Pulmonary artery endothelial cell (primary cell): ENCODE data around the gene SC5D. TPM values are rescaled to one million over a fixed set of nuclear protein-coding genes. Genes with fewer than 3 reads are reported as not detected.

Experiments
- DNase-seq: peaks from one replicate; pipeline ENCODE4 v3.0.0-alpha.2; 2011; ENCODE audit warnings: low read depth, low spot score
- total RNA-seq: library from RNA; depleted of rRNA; stranded (reverse); fragments of >200 nt; gene quantifications from 2 replicates; pipeline ENCODE4 v1.2.3, GENCODE V29; 2014

SC5D gene
- 51.1 and 58.5 TPM in 2 replicates for total RNA-seq

GRCh38 chr11:121292495-121293287, at the start of gene SC5D:
Gene SC5D, plus strand, starts transcription at chr11:121292771. Its CDS starts 10,605 bp downstream, at chr11:121303376.
- peak; percentile 75 for DNase-seq

- no peak for DNase-seq
Observed at GRCh38 chr11:121244884-121245283, 47.7 kb upstream of the SC5D start.

- DNase-seq = no peak
Observed at GRCh38 chr11:121246021-121246768, 46.4 kb upstream of the SC5D start.

- DNase-seq = no peak
Observed at GRCh38 chr11:121246769-121247035, 45.9 kb upstream of the SC5D start.

GRCh38 chr11:121248496-121248895, 44.1 kb upstream of the SC5D start:
- DNase-seq = no peak

- peak; percentile 10 for DNase-seq
Observed at GRCh38 chr11:121249039-121249663, 43.4 kb upstream of the SC5D start.

- no peak for DNase-seq
Observed at GRCh38 chr11:121250843-121251242, 41.7 kb upstream of the SC5D start.

GRCh38 chr11:121253951-121254350, 38.6 kb upstream of the SC5D start:
- no peak for DNase-seq

GRCh38 chr11:121254756-121255155, 37.8 kb upstream of the SC5D start:
- no peak for DNase-seq

GRCh38 chr11:121255473-121256125, 37.0 kb upstream of the SC5D start:
- DNase-seq = no peak

- no peak for DNase-seq
Observed at GRCh38 chr11:121257289-121257688, 35.3 kb upstream of the SC5D start.

GRCh38 chr11:121257976-121258375, 34.6 kb upstream of the SC5D start:
- no peak for DNase-seq

GRCh38 chr11:121265586-121265985, 27.0 kb upstream of the SC5D start:
- no peak for DNase-seq

GRCh38 chr11:121268581-121268980, 24.0 kb upstream of the SC5D start:
- no peak for DNase-seq

- DNase-seq = no peak
Observed at GRCh38 chr11:121270001-121270678, 22.4 kb upstream of the SC5D start.

GRCh38 chr11:121274332-121274991, 18.1 kb upstream of the SC5D start:
- no peak for DNase-seq

- no peak for DNase-seq
Observed at GRCh38 chr11:121281698-121282097, 10.9 kb upstream of the SC5D start.

GRCh38 chr11:121282386-121282785, 10.2 kb upstream of the SC5D start:
- DNase-seq = no peak

GRCh38 chr11:121282886-121283502, 9.6 kb upstream of the SC5D start:
- DNase-seq = no peak

- no peak for DNase-seq
Observed at GRCh38 chr11:121291319-121291718, 1.3 kb upstream of the SC5D start.
